Esophagus muscularis mucosa (tissue), 4 donors: Measurements from ENCODE around the gene SRSF5. TPM values are rescaled to one million over a fixed set of nuclear protein-coding genes. Genes with fewer than 3 reads are reported as not detected.

Source experiments
- DNase-seq: peaks from one replicate; pipeline ENCODE4 v3.0.0-alpha.2; 2017; ENCODE audit errors: extremely low spot score
- H3K27ac ChIP-seq, 4 donors: fragments of 200-600 bp; sonication (generic); replicated peaks in 1 of 4; 1 replicate in 3 of 4; 2 replicates in 1 of 4; pipeline ENCODE4 v1.5.1; 2016 to 2019; ENCODE audit warnings: mild to moderate bottlenecking in 1 of 4
- H3K27me3 ChIP-seq, 4 donors: fragments of 200-600 bp; sonication (generic); one replicate each; pipeline versions ENCODE4 v1.5.1 to v1.6.0; 2016 to 2019
- H3K36me3 ChIP-seq, 4 donors: fragments of 200-600 bp; sonication (generic); one replicate each; pipeline ENCODE4 v1.5.1; 2016 to 2019
- H3K4me1 ChIP-seq, 4 donors: fragments of 200-600 bp; sonication (generic); one replicate each; pipeline ENCODE4 v1.5.1; 2016 to 2019
- H3K4me3 ChIP-seq, 4 donors: fragments of 200-600 bp; sonication (generic); 1 replicate in 2 of 4; 2 replicates in 2 of 4; pipeline ENCODE4 v1.5.1; 2016 to 2019; ENCODE audit warnings: mild to moderate bottlenecking in 4 of 4, moderate library complexity in 1 of 4
- H3K9me3 ChIP-seq, 4 donors: fragments of 200-600 bp; sonication (generic); 1 replicate in 3 of 4; 2 replicates in 1 of 4; pipeline ENCODE4 v1.5.1; 2016 to 2019
- EP300 ChIP-seq: sonication (generic); formaldehyde crosslinking; IDR thresholded peaks from one replicate; pipeline ENCODE4 v1.6.1; 2017; ENCODE audit warnings: antibody characterized with exemption
- POLR2A ChIP-seq: fragments of 450-650 bp; IDR thresholded peaks from one replicate; pipeline ENCODE4 v1.6.1; 2017; ENCODE audit warnings: antibody characterized with exemption, moderate library complexity, mild to moderate bottlenecking, low read depth
- POLR2AphosphoS5 ChIP-seq, 2 donors: sonication (generic); formaldehyde crosslinking; IDR thresholded peaks; one replicate each; pipeline ENCODE4 v1.6.1; 2017; ENCODE audit warnings: antibody characterized with exemption in 2 of 2
- WGBS: methylation state at CpG from one replicate; pipeline ENCODE4 v1.1.5; 2018; 5-methylcytosine and 5-hydroxymethylcytosine counted together
- intact Hi-C: fragments of 100-400 bp; cut with DNase I; formaldehyde crosslinking; loops from one replicate; pipeline ENCODE4 v1.15.1; 2023
- total RNA-seq, 4 donors: library from RNA; depleted of rRNA; stranded (reverse); fragments of >200 nt; gene quantifications; one replicate each; pipeline versions ENCODE4 v1.1.0 to v1.2.1, GENCODE V29; 2016
- TF ChIP-seq, protein P1 (sequence below), 3 experiments: fragments of 200-600 bp in 2 of 3; fragments of 450-650 bp in 1 of 3; sonication (generic) in 2 of 3; IDR thresholded peaks; one replicate each; pipeline ENCODE4 v1.5.1; 2017 to 2019; ENCODE audit warnings: antibody characterized with exemption in 3 of 3, mild to moderate bottlenecking in 2 of 3, moderate library complexity in 1 of 3

Gene SRSF5
- total RNA-seq, 4 donors from 2014 or later: 185 to 291 (median 211) TPM

DNA sequence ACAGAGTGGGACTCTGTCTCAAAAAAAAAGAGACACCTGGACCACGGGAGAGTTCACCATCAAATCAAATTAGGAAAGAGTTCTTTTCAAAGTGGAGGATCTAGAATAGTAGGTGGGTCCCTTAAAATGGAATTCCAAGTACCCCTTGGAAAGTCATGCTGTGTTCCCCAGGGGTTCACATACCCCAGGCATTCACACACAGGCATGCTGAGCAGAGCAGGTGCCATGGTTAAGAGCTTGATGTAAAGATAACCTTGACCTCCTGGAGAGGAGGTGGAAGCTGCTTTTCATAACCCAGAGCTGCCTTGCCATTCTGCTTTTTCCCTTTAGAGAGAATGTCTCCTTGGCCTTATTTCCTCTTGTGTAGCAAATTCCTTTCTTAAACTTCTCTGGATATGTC lies 14.2 kb upstream of the SRSF5 start:
- H3K4me3 ChIP-seq: no peak overlapping the region
- no peak for DNase-seq
- H3K27me3 ChIP-seq: no peaks in the 10 kb centered on the region
- H3K27ac ChIP-seq: no peak overlapping the region
- intact Hi-C loops: no loop called here
- no peaks in the 10 kb centered on the region for H3K4me1 ChIP-seq
- H3K36me3 ChIP-seq: no peaks in the 10 kb centered on the region
- no peak for TF ChIP-seq POLR2A
- TF ChIP-seq EP300: no peak
- TF ChIP-seq, protein P1, sequence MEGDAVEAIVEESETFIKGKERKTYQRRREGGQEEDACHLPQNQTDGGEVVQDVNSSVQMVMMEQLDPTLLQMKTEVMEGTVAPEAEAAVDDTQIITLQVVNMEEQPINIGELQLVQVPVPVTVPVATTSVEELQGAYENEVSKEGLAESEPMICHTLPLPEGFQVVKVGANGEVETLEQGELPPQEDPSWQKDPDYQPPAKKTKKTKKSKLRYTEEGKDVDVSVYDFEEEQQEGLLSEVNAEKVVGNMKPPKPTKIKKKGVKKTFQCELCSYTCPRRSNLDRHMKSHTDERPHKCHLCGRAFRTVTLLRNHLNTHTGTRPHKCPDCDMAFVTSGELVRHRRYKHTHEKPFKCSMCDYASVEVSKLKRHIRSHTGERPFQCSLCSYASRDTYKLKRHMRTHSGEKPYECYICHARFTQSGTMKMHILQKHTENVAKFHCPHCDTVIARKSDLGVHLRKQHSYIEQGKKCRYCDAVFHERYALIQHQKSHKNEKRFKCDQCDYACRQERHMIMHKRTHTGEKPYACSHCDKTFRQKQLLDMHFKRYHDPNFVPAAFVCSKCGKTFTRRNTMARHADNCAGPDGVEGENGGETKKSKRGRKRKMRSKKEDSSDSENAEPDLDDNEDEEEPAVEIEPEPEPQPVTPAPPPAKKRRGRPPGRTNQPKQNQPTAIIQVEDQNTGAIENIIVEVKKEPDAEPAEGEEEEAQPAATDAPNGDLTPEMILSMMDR (IDR thresholded peaks at IDR 0.05): no peak
- no peak for TF ChIP-seq POLR2AphosphoS5 (IDR thresholded peaks at IDR 0.05)
- no peaks in the 10 kb centered on the region for H3K9me3 ChIP-seq
- WGBS: 68% methylated on average over 1 of the region's 1 CpG

- no peak for DNase-seq
- 70% methylated on average over 1 of the region's 1 CpG for WGBS
- intact Hi-C loops: no loop called here
- no peaks in the 10 kb centered on the region for H3K4me1 ChIP-seq
- TF ChIP-seq, protein P1 (IDR thresholded peaks at IDR 0.05): no peak
- no peak for TF ChIP-seq POLR2AphosphoS5 (IDR thresholded peaks at IDR 0.05)
- no peak for TF ChIP-seq POLR2A
- no peak for TF ChIP-seq EP300
- H3K4me3 ChIP-seq: no peak overlapping the region
- H3K36me3 ChIP-seq: no peaks in the 10 kb centered on the region
- no peaks in the 10 kb centered on the region for H3K27me3 ChIP-seq
- H3K27ac ChIP-seq: no peak overlapping the region
- no peaks in the 10 kb centered on the region for H3K9me3 ChIP-seq
These were observed 13.1 kb upstream of the SRSF5 start for GRCh38 chr14:69753860-69754259.

- intact Hi-C loops: no loop called here
- no peak for DNase-seq
- 95% methylated on average over 2 of the region's 2 CpGs for WGBS
These were observed 12.5 kb upstream of the SRSF5 start for GRCh38 chr14:69754487-69754886.

DNA sequence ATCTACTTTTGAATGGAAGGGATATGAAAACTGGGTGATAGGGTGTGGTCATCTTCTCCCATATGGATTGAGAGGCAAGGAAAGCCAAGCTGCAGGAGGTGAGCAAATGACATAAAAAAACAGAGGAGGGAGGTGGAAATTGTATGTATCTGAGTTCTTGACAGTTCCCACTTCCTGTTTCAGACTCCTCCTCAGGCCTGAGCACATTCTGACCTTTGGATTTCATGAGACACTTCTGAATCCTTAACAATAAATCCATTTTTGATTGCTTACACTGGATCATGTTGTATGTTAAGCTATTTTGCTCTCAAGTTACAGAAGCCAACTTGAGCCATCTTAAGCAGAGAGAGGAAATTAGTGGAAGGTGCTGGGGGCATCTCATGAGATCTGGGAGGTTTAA lies 11.6 kb upstream of the SRSF5 start:
- Histone ChIP-seq H3K9me3 (no peaks in the 10 kb centered on the region), H3K4me3 (no peak overlapping the region), H3K36me3 (no peaks in the 10 kb centered on the region), H3K4me1 (no peaks in the 10 kb centered on the region), H3K27ac (no peak overlapping the region), H3K27me3 (no peaks in the 10 kb centered on the region)
- no peak for TF ChIP-seq POLR2AphosphoS5 (IDR thresholded peaks at IDR 0.05)
- TF ChIP-seq, protein P1 (IDR thresholded peaks at IDR 0.05): no peak
- no peak for TF ChIP-seq POLR2A
- TF ChIP-seq EP300: no peak
- intact Hi-C loops: no loop called here
- no peak for DNase-seq

More at GRCh38 chr14:69754487-69754886, 12.5 kb upstream of the SRSF5 start:
- Histone ChIP-seq H3K36me3 (no peaks in the 10 kb centered on the region), H3K4me3 (no peak overlapping the region), H3K27me3 (no peaks in the 10 kb centered on the region), H3K4me1 (no peaks in the 10 kb centered on the region), H3K9me3 (no peaks in the 10 kb centered on the region), H3K27ac (no peak overlapping the region)
- TF ChIP-seq EP300 (no peak), POLR2AphosphoS5 (IDR thresholded peaks at IDR 0.05) (no peak), POLR2A (no peak)
- TF ChIP-seq, protein P1 (IDR thresholded peaks at IDR 0.05): no peak

GRCh38 chr14:69755784-69756183 lies 11.2 kb upstream of the SRSF5 start:
- Histone ChIP-seq H3K4me3 (no peak overlapping the region), H3K36me3 (no peaks in the 10 kb centered on the region), H3K27me3 (no peaks in the 10 kb centered on the region), H3K4me1 (no peaks in the 10 kb centered on the region), H3K9me3 (no peaks in the 10 kb centered on the region), H3K27ac (no peak overlapping the region)
- TF ChIP-seq EP300 (no peak), POLR2A (no peak), POLR2AphosphoS5 (IDR thresholded peaks at IDR 0.05) (no peak)
- TF ChIP-seq, protein P1 (IDR thresholded peaks at IDR 0.05): no peak
- WGBS: 78% methylated on average over 2 of the region's 2 CpGs
- DNase-seq: no peak
- intact Hi-C loops: no loop called here
